Esophagus muscularis mucosa (tissue), 4 donors: ENCODE measurements around the gene DDA1.

Source experiments
- CTCF ChIP-seq, 3 experiments: fragments of 200-600 bp in 2 of 3; fragments of 450-650 bp in 1 of 3; sonication (generic) in 2 of 3; IDR thresholded peaks; one replicate each; pipeline ENCODE4 v1.5.1; 2017 to 2019; ENCODE audit warnings: antibody characterized with exemption in 3 of 3, mild to moderate bottlenecking in 2 of 3, moderate library complexity in 1 of 3
- EP300 ChIP-seq: sonication (generic); formaldehyde crosslinking; IDR thresholded peaks from one replicate; pipeline ENCODE4 v1.6.1; 2017; ENCODE audit warnings: antibody characterized with exemption
- POLR2A ChIP-seq: fragments of 450-650 bp; IDR thresholded peaks from one replicate; pipeline ENCODE4 v1.6.1; 2017; ENCODE audit warnings: antibody characterized with exemption, moderate library complexity, mild to moderate bottlenecking, low read depth
- POLR2AphosphoS5 ChIP-seq, 2 donors: sonication (generic); formaldehyde crosslinking; IDR thresholded peaks; one replicate each; pipeline ENCODE4 v1.6.1; 2017; ENCODE audit warnings: antibody characterized with exemption in 2 of 2

- no peak for TF ChIP-seq POLR2AphosphoS5 (IDR thresholded peaks at IDR 0.05)
- TF ChIP-seq POLR2A: no peak
- TF ChIP-seq CTCF (IDR thresholded peaks at IDR 0.05): no peak
- TF ChIP-seq EP300: no peak
Measured at GRCh38 chr19:17370026-17370587, 60.7 kb downstream of the DDA1 start.
